Stimulated activated CD8-positive, alpha-beta memory T cell treated with anti-CD3 and anti-CD28 coated beads, Interleukin-12 subunit alpha, Interleukin-12 subunit beta, amount 100 ng/mL, for 4 hours (primary cell): ENCODE results near the gene DOCK9.

Experiments
- DNase-seq: peaks from one replicate; pipeline ENCODE4 v3.0.0-alpha.2; 2020; ENCODE audit warnings: low read depth

Gene DOCK9

GRCh38 chr13:98997738-98998641, 20.1 kb upstream of the DOCK9 start:
- no peak for DNase-seq

DNA sequence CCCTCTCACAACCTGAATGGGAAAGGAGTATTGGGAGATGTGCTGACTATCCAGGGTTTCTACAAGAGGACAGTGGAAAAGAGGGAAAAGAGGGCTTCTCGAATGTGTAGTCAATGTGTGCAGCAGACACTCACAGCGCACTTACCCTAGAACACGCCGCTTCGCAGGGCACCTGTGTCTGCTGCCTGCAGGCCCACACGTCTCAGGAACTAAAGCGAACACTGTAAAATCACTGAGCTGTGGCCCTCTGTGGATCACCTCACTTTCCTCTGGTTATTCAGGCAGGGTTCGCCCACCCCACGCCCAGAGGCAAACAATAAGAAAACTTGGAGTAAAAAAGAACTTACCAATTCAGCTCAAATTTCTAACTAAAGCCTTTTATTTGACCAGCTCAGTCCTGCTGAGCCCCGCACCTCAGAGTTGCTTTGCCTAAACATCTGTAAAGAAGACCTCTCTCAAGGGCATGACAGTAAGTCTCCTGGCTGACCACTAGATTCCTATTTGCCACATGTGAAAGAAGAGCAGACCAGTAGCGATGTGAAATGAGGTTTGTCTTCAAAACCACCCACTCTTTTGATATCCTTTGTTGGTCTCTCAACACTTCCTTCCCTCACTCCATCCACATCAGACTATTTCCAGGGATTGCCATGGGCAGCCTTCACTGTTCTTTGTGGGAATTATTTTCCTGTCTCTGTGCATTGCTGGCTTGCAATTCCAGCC, 19.3 kb upstream of the DOCK9 start:
- no peak for DNase-seq

DNA sequence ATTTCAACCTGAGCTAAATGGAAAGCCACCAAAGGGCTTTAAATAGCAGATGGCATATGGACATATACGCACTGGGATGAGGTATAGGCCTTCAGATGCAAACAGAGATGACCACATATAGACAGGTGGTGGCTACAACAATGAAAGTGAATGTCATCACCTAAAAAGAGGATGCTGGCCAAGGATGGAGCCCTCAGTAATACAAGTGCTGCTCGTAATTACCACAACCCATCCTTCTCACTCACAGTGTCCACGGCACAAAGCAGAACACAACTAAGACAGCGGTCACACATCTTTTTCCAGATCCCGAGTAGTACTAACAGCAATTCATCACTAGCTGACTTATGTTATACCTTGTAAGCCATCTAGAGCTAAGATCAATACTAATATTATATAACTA, 18.2 kb upstream of the DOCK9 start:
- DNase-seq: no peak

GRCh38 chr13:98994896-98995295, 17.0 kb upstream of the DOCK9 start:
- DNase-seq: no peak

- DNase-seq: no peak
Measured at GRCh38 chr13:98994080-98994479, 16.2 kb upstream of the DOCK9 start.

- DNase-seq: no peak
Measured at GRCh38 chr13:98992355-98992754, 14.5 kb upstream of the DOCK9 start.

- DNase-seq: no peak
Measured at GRCh38 chr13:98990701-98991100, 12.8 kb upstream of the DOCK9 start.

- DNase-seq: no peak
Measured at GRCh38 chr13:98989469-98990235, 11.8 kb upstream of the DOCK9 start.

DNA sequence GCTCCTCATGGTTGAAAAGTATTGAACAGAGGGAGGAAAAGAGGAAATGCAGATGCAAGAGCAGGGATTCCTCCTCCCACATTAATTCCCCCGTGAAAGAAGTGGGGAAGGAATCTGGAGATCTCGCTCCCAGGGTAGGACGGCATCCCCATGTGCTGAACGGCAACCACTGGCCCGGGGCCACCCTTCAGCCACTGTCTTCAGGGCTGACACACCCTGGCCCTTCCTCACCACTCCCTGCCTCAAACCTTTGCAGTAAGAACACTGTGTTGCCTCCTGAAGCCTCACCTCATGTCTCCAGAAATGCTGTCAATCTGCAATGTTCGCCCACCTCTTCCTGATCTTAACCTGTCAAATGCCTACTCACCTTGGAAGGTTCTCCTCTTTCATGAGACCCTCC, 10.9 kb upstream of the DOCK9 start:
- no peak for DNase-seq

DNA sequence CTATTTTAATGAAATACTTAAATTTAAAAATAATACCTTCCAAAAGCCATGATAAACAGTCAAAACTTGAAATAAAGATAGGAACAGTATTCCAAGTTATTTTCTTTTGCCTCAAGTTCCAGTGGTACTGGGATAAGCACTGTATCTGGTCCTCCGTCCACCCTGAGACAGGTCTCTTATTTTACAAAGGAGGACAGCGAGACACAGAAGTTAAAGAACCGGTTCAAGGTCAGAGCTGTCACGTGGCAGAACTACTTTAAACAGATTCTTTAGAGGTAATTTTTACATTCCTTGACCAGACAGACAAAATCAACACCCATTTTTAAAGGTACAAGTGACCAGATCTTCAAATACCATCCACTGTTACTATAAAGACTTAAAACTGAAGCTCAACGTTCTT, 10.4 kb upstream of the DOCK9 start:
- DNase-seq: no peak

- no peak for DNase-seq
Measured at GRCh38 chr13:98987275-98987674, 9.4 kb upstream of the DOCK9 start.

GRCh38 chr13:98986226-98986846, 8.5 kb upstream of the DOCK9 start:
- no peak for DNase-seq

- no peak for DNase-seq
Measured at GRCh38 chr13:98985591-98985990, 7.7 kb upstream of the DOCK9 start.

DNA sequence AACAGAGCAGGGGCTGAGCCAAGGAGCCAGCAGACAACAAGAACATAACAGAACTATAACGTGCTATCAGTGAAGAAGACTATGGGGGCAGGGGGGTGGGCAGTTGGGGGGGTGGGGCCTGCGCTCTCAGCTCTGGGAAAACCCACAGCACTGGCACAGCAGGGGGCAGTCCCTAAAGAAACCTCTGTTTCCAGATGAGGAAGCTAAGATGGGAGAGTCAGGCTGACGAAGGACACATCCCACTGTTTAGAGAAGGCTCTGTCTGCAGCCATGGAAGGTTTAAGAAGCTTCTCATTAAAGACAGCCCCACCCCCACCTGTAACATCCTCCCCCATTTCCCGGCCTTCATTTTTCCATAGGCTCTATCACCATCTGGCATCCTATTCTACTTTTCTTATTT, 7.1 kb upstream of the DOCK9 start:
- no peak for DNase-seq

DNA sequence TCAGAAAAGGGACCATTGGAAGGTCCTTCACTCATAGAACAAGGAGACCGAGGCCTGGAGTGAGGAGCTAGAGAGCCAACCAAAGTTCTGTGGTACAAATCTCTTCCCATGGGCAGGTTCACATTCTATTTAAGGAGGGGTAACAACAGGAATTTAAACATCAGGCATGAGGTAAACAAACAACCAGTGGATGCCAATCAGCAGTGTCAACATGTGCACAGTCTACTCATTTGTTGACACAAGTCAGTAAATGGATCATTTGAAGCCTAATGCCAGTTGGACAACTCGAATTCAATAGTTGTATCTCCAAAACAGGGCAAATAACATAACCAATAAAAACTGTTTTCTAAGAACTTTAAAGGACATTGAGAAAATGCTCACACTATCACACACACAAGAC, 6.3 kb upstream of the DOCK9 start:
- DNase-seq: no peak

DNA sequence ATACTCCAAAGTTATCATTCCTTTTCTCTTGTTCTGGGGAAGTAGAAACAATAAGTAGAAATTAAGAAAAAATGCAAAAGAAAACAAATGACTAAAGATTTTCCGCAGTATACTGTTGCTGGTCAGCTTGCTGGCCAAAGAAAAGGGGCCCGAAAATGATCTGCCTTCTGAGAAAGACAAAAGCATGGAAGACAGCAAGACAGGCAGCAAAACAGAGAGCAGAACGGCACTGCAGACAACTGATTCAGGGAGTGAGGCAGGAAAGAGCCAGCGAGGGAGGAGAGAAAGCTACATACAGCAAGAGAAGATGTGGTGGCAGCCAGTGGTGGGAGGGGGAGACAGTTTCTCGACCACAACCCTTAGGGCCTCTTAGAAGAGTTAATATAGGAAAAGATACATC, 5.3 kb upstream of the DOCK9 start:
- DNase-seq: no peak

GRCh38 chr13:98981369-98982080, 3.7 kb upstream of the DOCK9 start:
- DNase-seq: no peak

GRCh38 chr13:98979012-98979660, 1.3 kb upstream of the DOCK9 start:
- no peak for DNase-seq

DNA sequence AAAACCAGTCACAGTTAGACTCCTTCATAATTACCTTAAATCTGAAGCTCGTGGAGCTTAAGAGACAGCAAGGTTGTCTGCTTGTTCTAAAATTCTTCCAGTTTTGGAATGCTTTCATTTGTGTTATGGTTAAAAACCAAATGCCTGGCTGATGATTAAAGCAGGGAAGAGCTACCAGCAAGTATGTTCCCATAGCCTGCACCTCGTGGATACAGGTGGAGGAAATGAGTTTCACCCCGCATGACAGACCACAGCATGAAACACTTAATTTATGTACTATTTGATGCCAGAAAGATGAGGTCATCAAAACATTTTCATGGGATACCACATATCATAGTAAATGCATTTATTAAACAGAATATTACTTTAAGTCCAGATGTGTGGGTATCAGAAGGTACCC, 416 bp upstream of the DOCK9 start:
- DNase-seq: no peak

- no peak for DNase-seq
Measured at GRCh38 chr13:98976941-98977340, 923 bp downstream of the DOCK9 start.

- DNase-seq: no peak
Measured at GRCh38 chr13:98976338-98976737, 1.5 kb downstream of the DOCK9 start.
